Brain microvascular endothelial cell (primary cell): ENCODE data around the gene COPS7A.
A peak's percentile ranks its signal among the peaks of the same experiment; 100 is the strongest.

Source experiments
- DNase-seq: peaks from one replicate; pipeline ENCODE4 v3.0.0-alpha.2; 2020
- H3K27ac ChIP-seq: fragments of 250-450 bp; sonication (Bioruptor Pico); 2 replicates; pipeline ENCODE4 v1.5.1; 2020; ENCODE audit warnings: mild to moderate bottlenecking, moderate library complexity
- H3K27me3 ChIP-seq: fragments of 250-450 bp; sonication (Bioruptor Pico); replicated peaks from 2 replicates; pipeline ENCODE4 v1.5.1; 2020; ENCODE audit warnings: mild to moderate bottlenecking
- H3K36me3 ChIP-seq: fragments of 250-450 bp; sonication (Bioruptor Pico); replicated peaks from 2 replicates; pipeline ENCODE4 v1.5.1; 2020; ENCODE audit warnings: mild to moderate bottlenecking
- H3K4me3 ChIP-seq: 2 replicates; pipeline ENCODE4 v1.5.1; 2011; ENCODE audit warnings: low read depth, mild to moderate bottlenecking, control low read depth, low read length, moderate library complexity
- CTCF ChIP-seq: IDR thresholded peaks from 2 replicates; pipeline ENCODE4 v1.5.1; 2011; ENCODE audit warnings: low read depth, mild to moderate bottlenecking, moderate library complexity, low read length, control low read depth, inconsistent platforms; ENCODE audit errors: missing control alignments
- in situ Hi-C: cut with HindIII; loops from 2 replicates; pipeline ENCODE4 v1.10.0; 2017; ENCODE audit warnings: low sequenced_read_pairs, low pct_ligation_motif_present

COPS7A gene

GRCh38 chr12:6757028-6757690 lies 33.3 kb downstream of the COPS7A start:
- Histone ChIP-seq H3K36me3 (no peaks in the 10 kb centered on the region), H3K27ac (no peak overlapping the region), H3K4me3 (no peak overlapping the region), H3K27me3 (no peaks in the 10 kb centered on the region)
- in situ Hi-C loops, result no loop called here
- no peak for TF ChIP-seq CTCF
- no peak for DNase-seq

- no peak overlapping the region for H3K27ac ChIP-seq
- H3K36me3 ChIP-seq, result no peaks in the 10 kb centered on the region
- TF ChIP-seq CTCF, result no peak
- H3K27me3 ChIP-seq, result no peaks in the 10 kb centered on the region
- DNase-seq, result no peak
- no peak overlapping the region for H3K4me3 ChIP-seq
- in situ Hi-C loops, result no loop called here
Observed at GRCh38 chr12:6758506-6759095, 34.8 kb downstream of the COPS7A start.

GRCh38 chr12:6759741-6760140 lies 35.9 kb downstream of the COPS7A start:
- Histone ChIP-seq H3K27ac (no peak overlapping the region), H3K27me3 (no peaks in the 10 kb centered on the region), H3K4me3 (no peak overlapping the region), H3K36me3 (no peaks in the 10 kb centered on the region)
- in situ Hi-C loops, result no loop called here
- no peak for TF ChIP-seq CTCF
- no peak for DNase-seq

GRCh38 chr12:6763380-6763779 lies 39.5 kb downstream of the COPS7A start:
- Histone ChIP-seq H3K27ac (peak overlapping the region; percentile 79), H3K36me3 (no peaks in the 10 kb centered on the region), H3K4me3 (peak overlapping the region; percentile 9), H3K27me3 (no peaks in the 10 kb centered on the region)
- in situ Hi-C loops, result no loop called here
- TF ChIP-seq CTCF, result no peak
- no peak for DNase-seq

GRCh38 chr12:6764011-6764828 lies 40.4 kb downstream of the COPS7A start:
- DNase-seq, result peak; percentile 99
- no peak for TF ChIP-seq CTCF
- Histone ChIP-seq H3K36me3 (peaks cover under 1% of the 10 kb centered on the region), H3K27me3 (no peaks in the 10 kb centered on the region), H3K27ac (peak overlapping the region; percentile 79), H3K4me3 (peak overlapping the region; percentile 29)
- in situ Hi-C loops, result no loop called here
